H1 (cell line): ENCODE data around the gene RPS19. TPM values are rescaled to one million over a fixed set of nuclear protein-coding genes. Genes with fewer than 3 reads are reported as not detected.

Experiments used
- CTCF ChIA-PET: fragments of 300-600 bp; sonication (Branson Sonifier 250); formaldehyde crosslinking; loops from one replicate; lab custom pipeline; 2021; ENCODE audit not compliant: partially characterized antibody; lab: Charles Lee
- POLR2A ChIA-PET: fragments of 300-600 bp; sonication (Branson Sonifier 250); formaldehyde crosslinking; loops from one replicate; lab custom pipeline; 2021; ENCODE audit warnings: inconsistent platforms; ENCODE audit not compliant: partially characterized antibody; lab: Charles Lee
- DNase-seq, 2 experiments: peaks; one replicate each; pipeline versions ENCODE4 v3.0.0 to v3.0.0-alpha.2; 2010 to 2022; ENCODE audit warnings: low spot score in 2 of 2, low read depth in 1 of 2, mixed read lengths in 1 of 2
- FAIRE-seq: peaks from 2 replicates; lab custom pipeline; 2011; peaks lifted over from hg19 to GRCh38; lab: Jason Lieb, UNC
- H2AFZ ChIP-seq: 2 replicates; pipeline ENCODE4 v1.8.1; 2012; ENCODE audit warnings: low read length, inconsistent platforms
- H2AK5ac ChIP-seq: 2 replicates; pipeline ENCODE4 v1.6.1; 2013; ENCODE audit warnings: low read depth, low read length
- H2BK120ac ChIP-seq: replicated peaks from 2 replicates; pipeline ENCODE3; 2013; ENCODE audit warnings: low read depth, low read length, inconsistent platforms
- H2BK12ac ChIP-seq: 2 replicates; pipeline ENCODE4 v1.6.1; 2013; ENCODE audit warnings: low read depth, low read length
- H2BK15ac ChIP-seq: 2 replicates; pipeline ENCODE4 v1.6.1; 2013; ENCODE audit warnings: low read length
- H2BK20ac ChIP-seq: 2 replicates; pipeline ENCODE4 v1.6.1; 2013; ENCODE audit warnings: low read length
- H2BK5ac ChIP-seq: 2 replicates; pipeline ENCODE4 v1.6.1; 2013; ENCODE audit warnings: low read depth, low read length
- H3K14ac ChIP-seq: 2 replicates; pipeline ENCODE4 v1.6.1; 2013; ENCODE audit warnings: inconsistent platforms; ENCODE audit not compliant: insufficient read length
- H3K18ac ChIP-seq: 2 replicates; pipeline ENCODE4 v1.6.1; 2013; ENCODE audit warnings: low read length; ENCODE audit errors: extremely low read depth
- H3K23ac ChIP-seq: 2 replicates; pipeline ENCODE4 v1.6.1; 2013; ENCODE audit warnings: inconsistent platforms; ENCODE audit not compliant: insufficient read length
- H3K23me2 ChIP-seq: 2 replicates; pipeline ENCODE4 v1.6.1; 2013; ENCODE audit warnings: low read depth, low read length
- H3K27ac ChIP-seq: 2 replicates; pipeline ENCODE4 v1.6.1; 2011; ENCODE audit warnings: low read depth, low read length, inconsistent platforms
- H3K27me3 ChIP-seq, 4 experiments: replicated peaks in 1 of 4; 1 replicate in 1 of 4; 2 replicates in 3 of 4; pipeline versions ENCODE4 v1.6.1 to v1.8.1; 2011 to 2013; ENCODE audit warnings: low read length in 3 of 4, mild to moderate bottlenecking in 3 of 4, inconsistent platforms in 2 of 4, mixed read lengths in 2 of 4, moderate library complexity in 1 of 4; ENCODE audit not compliant: control insufficient read depth in 3 of 4, insufficient read depth in 3 of 4; ENCODE audit errors: extremely low read depth in 1 of 4
- H3K36me3 ChIP-seq, 4 experiments: 2 replicates each; pipeline versions ENCODE4 v1.6.1 to v1.8.1; 2011 to 2013; ENCODE audit warnings: mild to moderate bottlenecking in 4 of 4, low read length in 3 of 4, moderate library complexity in 2 of 4, control low read depth in 1 of 4, inconsistent platforms in 1 of 4; ENCODE audit not compliant: insufficient read depth in 4 of 4, control insufficient read depth in 2 of 4
- H3K4ac ChIP-seq: replicated peaks from 2 replicates; pipeline ENCODE3; 2013; ENCODE audit warnings: low read length, low read depth, mixed read lengths, inconsistent platforms; ENCODE audit not compliant: insufficient read length
- H3K4me1 ChIP-seq, 4 experiments: replicated peaks in 1 of 4; 1 replicate in 1 of 4; 2 replicates in 3 of 4; pipeline versions ENCODE4 v1.6.1 to v1.8.1; 2011 to 2013; ENCODE audit warnings: low read length in 3 of 4, inconsistent platforms in 2 of 4, mixed read lengths in 1 of 4; ENCODE audit not compliant: insufficient read depth in 4 of 4, control insufficient read depth in 3 of 4
- H3K4me2 ChIP-seq, 2 experiments: 2 replicates each; pipeline versions ENCODE4 v1.6.1 to v1.8.1; 2011 to 2013; ENCODE audit warnings: low read depth in 2 of 2, low read length in 2 of 2, control low read depth in 1 of 2, inconsistent platforms in 1 of 2, mild to moderate bottlenecking in 1 of 2; ENCODE audit not compliant: insufficient read depth in 1 of 2
- H3K4me3 ChIP-seq, 4 experiments: fragments of 200-600, 300-600 bp in 1 of 4; sonication (generic), shearing (Covaris generic), sonication (Bioruptor Twin) in 1 of 4; 2 replicates each; pipeline versions ENCODE4 v1.5.1 to v1.8.1; 2011 to 2016; ENCODE audit warnings: low read length in 4 of 4, low read depth in 3 of 4, control low read depth in 2 of 4, inconsistent platforms in 2 of 4, mild to moderate bottlenecking in 2 of 4, mixed read lengths in 1 of 4, moderate library complexity in 1 of 4; ENCODE audit not compliant: insufficient read depth in 2 of 4; ENCODE audit errors: extremely low read depth in 1 of 4
- H3K56ac ChIP-seq: replicated peaks from 2 replicates; pipeline ENCODE3; 2013; ENCODE audit warnings: low read depth, mild to moderate bottlenecking, mixed read lengths, low read length, inconsistent platforms; ENCODE audit not compliant: insufficient read length
- H3K79me1 ChIP-seq: 2 replicates; pipeline ENCODE4 v1.6.1; 2013; ENCODE audit warnings: low read depth, low read length, control low read depth
- H3K79me2 ChIP-seq, 2 experiments: 2 replicates each; pipeline versions ENCODE4 v1.6.1 to v1.8.1; 2012 to 2013; ENCODE audit warnings: low read length in 2 of 2, mild to moderate bottlenecking in 2 of 2, inconsistent platforms in 1 of 2; ENCODE audit not compliant: insufficient read depth in 2 of 2, control insufficient read depth in 1 of 2
- H3K9ac ChIP-seq, 4 experiments: replicated peaks in 1 of 4; 1 replicate in 1 of 4; 2 replicates in 3 of 4; pipeline versions ENCODE4 v1.6.1 to v1.8.1; 2011 to 2013; ENCODE audit warnings: low read depth in 3 of 4, low read length in 3 of 4, control low read depth in 2 of 4, mild to moderate bottlenecking in 2 of 4, moderate library complexity in 2 of 4, inconsistent platforms in 1 of 4; ENCODE audit errors: extremely low read depth in 1 of 4
- H3K9me3 ChIP-seq, 2 experiments: 2 replicates each; pipeline versions ENCODE4 v1.6.1 to v1.8.1; 2012 to 2013; ENCODE audit warnings: mild to moderate bottlenecking in 2 of 2, moderate library complexity in 2 of 2, control low read depth in 1 of 2, inconsistent platforms in 1 of 2, low read depth in 1 of 2, low read length in 1 of 2, mixed read lengths in 1 of 2; ENCODE audit not compliant: insufficient read depth in 2 of 2
- H4K20me1 ChIP-seq, 2 experiments: replicated peaks in 1 of 2; 2 replicates each; pipeline versions ENCODE3 to v1.8.1; 2011 to 2013; ENCODE audit warnings: inconsistent platforms in 2 of 2, low read length in 2 of 2, mild to moderate bottlenecking in 1 of 2; ENCODE audit not compliant: insufficient read depth in 2 of 2, control insufficient read depth in 1 of 2
- H4K5ac ChIP-seq: 2 replicates; pipeline ENCODE4 v1.6.1; 2013; ENCODE audit warnings: low read length, low read depth, mixed read lengths, inconsistent platforms; ENCODE audit not compliant: insufficient read length
- H4K8ac ChIP-seq: 2 replicates; pipeline ENCODE4 v1.8.0; 2013; ENCODE audit warnings: mild to moderate bottlenecking, moderate library complexity, low read length, inconsistent platforms; ENCODE audit not compliant: insufficient read depth; ENCODE audit errors: extremely low read depth
- H4K91ac ChIP-seq: replicated peaks from 2 replicates; pipeline ENCODE3; 2013; ENCODE audit warnings: low read length, mixed read lengths, inconsistent platforms; ENCODE audit not compliant: insufficient read length
- ASH2L ChIP-seq: fragments of 200-600, 300-600 bp; sonication (generic); IDR thresholded peaks from one replicate; pipeline ENCODE4 v1.7.1; 2017; ENCODE audit warnings: low read length
- CBX8 ChIP-seq: fragments of 300-800, 300-1000 bp; sonication (generic); IDR thresholded peaks from 2 replicates; pipeline ENCODE4 v1.7.1; 2016; ENCODE audit warnings: low read depth, low read length, borderline replicate concordance
- EGR1 ChIP-seq: IDR thresholded peaks from 2 replicates; pipeline ENCODE4 v1.6.1; 2011; ENCODE audit warnings: low read depth, low read length, borderline replicate concordance
- JUND ChIP-seq: IDR thresholded peaks from 2 replicates; pipeline ENCODE4 v1.6.1; 2011; ENCODE audit warnings: mild to moderate bottlenecking, improper control_type of control experiment, low read length
- RBBP5 ChIP-seq: IDR thresholded peaks from 2 replicates; pipeline ENCODE4 v1.7.1; 2012; ENCODE audit warnings: low read depth, mild to moderate bottlenecking, inconsistent platforms, low read length, moderate library complexity, borderline replicate concordance
- RXRA ChIP-seq: IDR thresholded peaks from 2 replicates; pipeline ENCODE4 v1.6.1; 2011; ENCODE audit warnings: low read depth, mild to moderate bottlenecking, low read length, moderate library complexity; ENCODE audit not compliant: insufficient read depth
- SUZ12 ChIP-seq: fragments of 200-600 bp; sonication (generic); IDR thresholded peaks from 2 replicates; pipeline ENCODE4 v1.6.1; 2012; ENCODE audit warnings: mild to moderate bottlenecking, inconsistent platforms, low read length, moderate library complexity, mixed read lengths
- WGBS, 2 experiments: shearing (Covaris generic) in 1 of 2; methylation state at CpG; one replicate each; pipeline versions ENCODE4 v1.1.6 to v1.1.7; 2013 to 2015; ENCODE audit warnings: low lambda C conversion rate in 2 of 2, mixed read lengths in 2 of 2, inconsistent platforms in 1 of 2, low coverage in 1 of 2, missing lambda C conversion rate in 1 of 2; ENCODE audit not compliant: insufficient replicate concordance in 2 of 2, insufficient coverage in 1 of 2, insufficient read length in 1 of 2; ENCODE audit errors: extremely low coverage in 1 of 2, missing lambda C conversion rate in 1 of 2; 5-methylcytosine and 5-hydroxymethylcytosine counted together
- polyA plus RNA-seq, 7 experiments: library from polyadenylated mRNA; depleted of rRNA in 3 of 7; stranded (reverse) in 5 of 7; unstranded in 2 of 7; fragments of >200 nt in 5 of 7; fragments of 200-250 nt in 2 of 7; gene quantifications; 1 replicate in 5 of 7; 2 replicates in 1 of 7; 4 replicates in 1 of 7; pipeline versions ENCODE4 v1.2.1 to v1.2.3, GENCODE V29; 2011 to 2013; ENCODE audit warnings: missing spikeins in 2 of 7, mixed read lengths in 2 of 7
- total RNA-seq: library from RNA; stranded (reverse); fragmentation: NEBNext Ultra II Directional; extraction: Animal tissue kit (Norgen Biotek cat#: 25700); gene quantifications from 2 replicates; pipeline ENCODE4 v1.2.1, GENCODE V29; 2021
- TF ChIP-seq, protein P1 (sequence below): IDR thresholded peaks from 2 replicates; pipeline ENCODE4 v1.6.1; 2012; ENCODE audit warnings: inconsistent platforms
- TF ChIP-seq, protein P2 (sequence below): IDR thresholded peaks from 2 replicates; pipeline ENCODE4 v1.6.1; 2011; ENCODE audit warnings: low read length, improper control_type of control experiment

Gene RPS19
- total and polyA plus RNA-seq, 2 of the 8 experiments (the other 6 are each of a cell fraction or from before 2014, with no cell fraction given), result 2,817 to 5,751 TPM

DNA sequence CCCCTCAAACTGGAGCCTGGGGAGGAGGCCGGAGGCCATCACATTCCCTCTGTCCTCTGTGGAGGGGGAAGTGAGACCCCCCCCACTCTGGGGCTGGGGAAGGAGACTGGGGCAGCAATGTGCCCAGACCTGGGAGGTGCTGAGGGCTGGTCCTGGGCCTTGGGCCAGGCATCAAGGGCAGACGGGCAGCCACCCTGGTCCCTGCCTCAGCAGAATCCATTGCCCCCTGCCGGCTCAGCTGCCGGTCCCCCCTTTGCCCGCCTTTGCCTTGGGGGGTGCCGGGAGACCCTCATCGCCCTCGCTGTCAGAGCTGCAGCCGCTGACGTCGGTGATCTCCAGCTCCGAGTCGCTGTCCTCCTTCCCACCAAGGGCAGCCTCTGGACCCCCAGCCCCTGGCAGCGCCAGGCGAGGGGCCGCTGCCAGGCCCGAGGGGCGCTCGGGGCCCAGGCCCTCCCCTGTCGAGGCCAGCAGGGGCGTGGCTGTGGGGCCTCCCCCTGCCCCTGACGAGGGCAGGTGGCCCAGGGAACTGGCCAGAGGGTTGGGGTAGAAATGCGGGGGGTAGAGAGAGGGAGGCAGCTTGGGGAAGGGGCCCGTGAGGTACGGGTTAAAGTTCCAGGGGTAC lies 48.0 kb downstream of the RPS19 start:
- WGBS, 2 experiments, result 93% methylated on average over 24 of the region's 25 CpGs; no CpG with 5 or more reads in 1 of the 2 experiments
- H3K36me3 ChIP-seq, result peaks cover 0 to 10% (median 6%) of the 10 kb centered on the region in 4 experiments

More for the DNA sequence above, 48.0 kb downstream of the RPS19 start:
- H3K4me1 ChIP-seq, result peaks cover 0 to 9% (median 2%) of the 10 kb centered on the region in 4 experiments; a peak in 5 of 7 replicates
- no peak overlapping the region for H2AK5ac ChIP-seq
- no peak overlapping the region for H2BK15ac ChIP-seq
- TF ChIP-seq, protein P1, sequence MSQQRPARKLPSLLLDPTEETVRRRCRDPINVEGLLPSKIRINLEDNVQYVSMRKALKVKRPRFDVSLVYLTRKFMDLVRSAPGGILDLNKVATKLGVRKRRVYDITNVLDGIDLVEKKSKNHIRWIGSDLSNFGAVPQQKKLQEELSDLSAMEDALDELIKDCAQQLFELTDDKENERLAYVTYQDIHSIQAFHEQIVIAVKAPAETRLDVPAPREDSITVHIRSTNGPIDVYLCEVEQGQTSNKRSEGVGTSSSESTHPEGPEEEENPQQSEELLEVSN, result no peak
- TF ChIP-seq ASH2L (no peak), SUZ12 (no peak), JUND (no peak), EGR1 (no peak), RXRA (no peak), CBX8 (no peak), RBBP5 (no peak)
- TF ChIP-seq, protein P2, sequence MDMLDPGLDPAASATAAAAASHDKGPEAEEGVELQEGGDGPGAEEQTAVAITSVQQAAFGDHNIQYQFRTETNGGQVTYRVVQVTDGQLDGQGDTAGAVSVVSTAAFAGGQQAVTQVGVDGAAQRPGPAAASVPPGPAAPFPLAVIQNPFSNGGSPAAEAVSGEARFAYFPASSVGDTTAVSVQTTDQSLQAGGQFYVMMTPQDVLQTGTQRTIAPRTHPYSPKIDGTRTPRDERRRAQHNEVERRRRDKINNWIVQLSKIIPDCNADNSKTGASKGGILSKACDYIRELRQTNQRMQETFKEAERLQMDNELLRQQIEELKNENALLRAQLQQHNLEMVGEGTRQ, result no peak
- peaks cover 2% of the 10 kb centered on the region; the same call in 1 of the 2 replicates for H3K79me1 ChIP-seq
- no peak overlapping the region for H4K91ac ChIP-seq
- H4K20me1 ChIP-seq, result peaks cover 6 to 22% of the 10 kb centered on the region in 2 experiments
- H4K8ac ChIP-seq, result no peak overlapping the region
- no peak overlapping the region for H3K4ac ChIP-seq
- H3K23me2 ChIP-seq, result peaks cover 2% of the 10 kb centered on the region; the same call in 1 of the 2 replicates
- no peak overlapping the region for H3K4me2 ChIP-seq
- no peak overlapping the region for H3K18ac ChIP-seq
- H2BK20ac ChIP-seq, result no peak overlapping the region
- H3K4me3 ChIP-seq, result no peak overlapping the region
- no peak overlapping the region for H2BK12ac ChIP-seq
- H3K27me3 ChIP-seq, result peaks cover 29 to 39% (median 36%) of the 10 kb centered on the region in 4 experiments
- no peak overlapping the region for H3K23ac ChIP-seq
- H2BK5ac ChIP-seq, result no peak overlapping the region
- ChIA-PET POLR2A (interaction anchor here (1.0 to 13.1 kb wide), 5 partner anchors 8 to 40 kb away, joined by 3 to 167 read pairs (median 7); partner anchors contain the start of gene ERFL), CTCF (interaction anchor here (0.7 to 3.0 kb wide), 4 partner anchors 13 to 23 kb away, joined by 3 to 11 read pairs (median 4); no protein-coding TSS in a partner anchor)
- no peak for FAIRE-seq
- no peaks in the 10 kb centered on the region for H3K9me3 ChIP-seq
- H2BK120ac ChIP-seq, result no peak overlapping the region
- no peak overlapping the region for H3K27ac ChIP-seq
- no peak overlapping the region for H3K56ac ChIP-seq
- no peak overlapping the region for H3K9ac ChIP-seq
- no peak for DNase-seq
- no peak overlapping the region for H4K5ac ChIP-seq
- H3K14ac ChIP-seq, result no peak overlapping the region
- H3K79me2 ChIP-seq, result no peaks in the 10 kb centered on the region
- no peak overlapping the region for H2AFZ ChIP-seq
